IgD-negative memory B cell (primary cell): Measurements from ENCODE around the gene TMEM132C. TPM values are rescaled to one million over a fixed set of nuclear protein-coding genes. Genes with fewer than 3 reads are reported as not detected.

Source experiments
- H3K27ac Mint-ChIP-seq, 3 donors: one replicate each; pipeline ENCODE4 v1.8.0; 2020 to 2022; ENCODE audit warnings: mild to moderate bottlenecking in 3 of 3, mixed read lengths in 3 of 3, moderate library complexity in 1 of 3
- H3K27me3 Mint-ChIP-seq: one replicate; pipeline ENCODE4 v1.8.0; 2021; ENCODE audit warnings: mixed read lengths
- H3K36me3 Mint-ChIP-seq: one replicate; pipeline ENCODE4 v1.8.0; 2020; ENCODE audit warnings: mild to moderate bottlenecking, mixed read lengths
- H3K4me1 Mint-ChIP-seq, 3 donors: one replicate each; pipeline ENCODE4 v1.8.0; 2020 to 2022; ENCODE audit warnings: mixed read lengths in 3 of 3, mild to moderate bottlenecking in 1 of 3
- H3K4me3 Mint-ChIP-seq, 4 donors: one replicate each; pipeline ENCODE4 v1.8.0; 2020 to 2022; ENCODE audit warnings: mild to moderate bottlenecking in 4 of 4, mixed read lengths in 4 of 4, moderate library complexity in 3 of 4
- H3K9me3 Mint-ChIP-seq, 3 donors: one replicate each; pipeline ENCODE4 v1.8.0; 2020 to 2021; ENCODE audit warnings: mixed read lengths in 3 of 3, mild to moderate bottlenecking in 1 of 3
- polyA plus RNA-seq: library from polyadenylated mRNA; unstranded; fragments of 300-500 nt; fragmentation: Illumina TruSeq; gene quantifications from one replicate; pipeline ENCODE4 v1.2.3, GENCODE V29; 2021

Gene TMEM132C
- polyA plus RNA-seq, 1 donor from 2014 or later, result not detected

DNA sequence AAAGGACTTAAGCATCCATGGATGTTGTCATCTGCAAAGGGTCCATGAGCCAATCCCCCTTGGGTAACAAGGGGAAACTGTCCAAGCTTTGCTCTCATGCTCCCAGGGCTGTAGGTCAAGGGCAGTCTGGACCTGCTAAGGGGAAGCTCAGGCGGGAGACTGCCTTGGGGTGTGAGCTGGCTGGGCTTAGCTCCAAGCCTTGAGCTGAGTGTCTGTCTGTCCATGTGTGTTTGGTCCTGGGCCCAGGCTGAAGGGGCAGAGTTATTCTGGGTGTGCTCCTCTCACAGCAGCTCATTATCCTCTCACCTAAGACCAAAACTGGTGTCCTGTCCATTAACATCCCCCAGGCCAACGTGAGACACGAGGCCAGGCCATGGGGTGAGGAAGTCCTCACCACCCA, 282.0 kb downstream of the TMEM132C start:
- Mint-ChIP-seq H3K4me1 (no peaks in the 10 kb centered on the region), H3K4me3 (no peak overlapping the region), H3K36me3 (no peaks in the 10 kb centered on the region), H3K27me3 (no peaks in the 10 kb centered on the region), H3K27ac (no peak overlapping the region), H3K9me3 (peaks cover 0 to 3% (median 0%) of the 10 kb centered on the region in 3 donors)

GRCh38 chr12:128549601-128550218, 282.7 kb downstream of the TMEM132C start:
- no peaks in the 10 kb centered on the region for H3K27me3 Mint-ChIP-seq
- H3K4me1 Mint-ChIP-seq, result no peaks in the 10 kb centered on the region
- no peak overlapping the region for H3K4me3 Mint-ChIP-seq
- H3K9me3 Mint-ChIP-seq, result no peaks in the 10 kb centered on the region
- H3K27ac Mint-ChIP-seq, result no peak overlapping the region
- no peaks in the 10 kb centered on the region for H3K36me3 Mint-ChIP-seq

DNA sequence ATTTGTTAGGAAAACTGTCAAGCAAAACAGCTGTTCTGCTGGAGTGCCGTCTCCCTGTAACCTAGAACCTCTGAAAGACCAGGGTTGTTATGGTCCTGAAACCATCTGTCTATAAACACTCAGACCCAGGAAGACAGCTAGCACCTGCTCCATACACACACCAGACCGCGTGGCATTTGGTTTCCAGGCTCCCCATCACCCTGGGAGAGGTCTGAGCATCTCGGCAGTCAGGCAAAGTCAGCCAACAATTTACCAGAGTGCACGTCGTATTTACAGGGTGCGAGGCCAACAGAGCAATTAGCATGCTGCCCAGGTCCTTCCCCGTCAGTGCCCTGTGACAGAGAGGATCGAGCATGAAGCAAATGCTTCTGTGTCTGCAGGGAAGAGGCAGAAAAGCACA, 284.3 kb downstream of the TMEM132C start:
- Mint-ChIP-seq H3K4me3 (no peak overlapping the region), H3K4me1 (no peaks in the 10 kb centered on the region), H3K27ac (no peak overlapping the region), H3K27me3 (no peaks in the 10 kb centered on the region), H3K9me3 (no peaks in the 10 kb centered on the region), H3K36me3 (no peaks in the 10 kb centered on the region)

DNA sequence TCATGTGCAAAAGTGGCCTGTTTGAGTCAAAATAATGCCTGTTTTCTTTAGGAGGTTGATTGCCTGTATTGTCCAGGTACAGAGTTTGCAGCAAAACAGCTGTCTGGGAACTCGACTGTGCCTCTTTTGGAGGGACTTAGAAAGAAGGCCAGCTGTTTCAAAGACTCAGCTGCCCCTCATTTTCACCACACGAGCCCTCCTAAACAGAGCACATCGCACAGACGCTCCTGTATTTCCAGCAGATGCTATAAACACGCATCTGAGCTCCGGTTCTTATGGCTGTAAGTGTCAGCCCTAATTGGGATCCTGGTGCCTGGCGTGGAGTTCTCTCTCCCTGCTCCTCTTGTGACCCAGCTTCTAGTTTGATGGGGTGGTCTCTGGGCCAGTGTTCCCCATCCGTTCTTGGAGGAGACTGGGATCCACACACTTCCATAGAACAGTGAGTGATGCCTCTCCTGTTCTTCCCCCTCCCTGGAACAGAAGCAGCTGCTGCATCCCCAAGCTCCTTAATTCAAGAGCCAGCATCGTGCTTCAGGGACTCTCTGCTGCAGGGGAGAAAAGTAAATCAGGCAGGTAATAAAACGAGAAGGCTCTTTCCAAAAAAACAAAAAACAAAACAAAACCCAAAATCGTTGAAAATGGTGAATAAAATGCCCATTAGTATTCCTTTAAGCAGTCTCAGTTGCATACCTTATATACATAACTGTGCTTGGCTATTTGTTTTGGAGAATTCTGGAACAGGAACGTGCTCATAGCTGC, 287.8 kb downstream of the TMEM132C start:
- Mint-ChIP-seq H3K36me3 (no peaks in the 10 kb centered on the region), H3K4me1 (no peaks in the 10 kb centered on the region), H3K9me3 (peaks cover 2 to 19% (median 3%) of the 10 kb centered on the region in 3 donors), H3K4me3 (no peak overlapping the region), H3K27ac (no peak overlapping the region), H3K27me3 (no peaks in the 10 kb centered on the region)

DNA sequence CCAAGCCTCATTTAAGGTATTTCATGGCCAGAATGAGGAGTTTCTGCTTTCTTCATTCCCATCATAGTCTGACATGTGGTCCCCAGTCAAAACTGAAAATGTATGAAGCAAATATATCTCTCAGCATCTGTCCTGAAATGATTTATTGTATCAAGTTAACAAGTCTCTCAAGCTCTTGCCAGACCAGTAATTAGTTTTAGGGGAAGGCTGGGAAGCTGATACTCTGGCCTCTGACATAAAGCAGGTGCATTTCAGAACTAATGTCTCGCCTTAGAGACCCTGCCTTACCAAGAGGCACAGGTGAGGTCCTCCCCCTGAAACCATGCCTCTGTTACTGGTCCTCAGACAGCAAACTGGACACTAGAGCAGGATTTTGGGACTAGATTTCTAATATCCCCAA, 290.3 kb downstream of the TMEM132C start:
- H3K9me3 Mint-ChIP-seq, result peaks cover 3 to 24% (median 4%) of the 10 kb centered on the region in 3 donors
- no peak overlapping the region for H3K4me3 Mint-ChIP-seq
- H3K4me1 Mint-ChIP-seq, result no peaks in the 10 kb centered on the region
- no peaks in the 10 kb centered on the region for H3K36me3 Mint-ChIP-seq
- H3K27ac Mint-ChIP-seq, result no peak overlapping the region
- no peaks in the 10 kb centered on the region for H3K27me3 Mint-ChIP-seq

DNA sequence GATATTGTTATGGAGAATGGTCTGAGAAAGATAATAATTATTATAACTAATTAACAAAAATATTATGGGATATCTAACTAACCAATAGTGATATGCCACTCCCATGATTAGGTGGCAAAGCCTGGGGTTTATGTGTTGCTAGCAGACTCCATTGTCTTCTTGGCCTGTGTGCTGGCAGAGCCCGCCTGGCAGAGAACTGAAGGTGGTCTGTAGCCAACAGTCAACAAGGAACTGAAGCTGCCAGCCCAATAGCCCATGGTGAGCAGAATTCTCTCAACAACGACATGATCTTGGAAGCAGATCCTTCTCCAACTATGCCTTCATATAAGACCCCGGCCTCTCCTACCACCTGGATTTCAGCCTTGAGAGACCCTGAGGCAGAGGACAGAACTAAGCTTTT, 298.0 kb downstream of the TMEM132C start:
- no peak overlapping the region for H3K4me3 Mint-ChIP-seq
- no peak overlapping the region for H3K27ac Mint-ChIP-seq
- no peaks in the 10 kb centered on the region for H3K27me3 Mint-ChIP-seq
- H3K4me1 Mint-ChIP-seq, result no peaks in the 10 kb centered on the region
- H3K9me3 Mint-ChIP-seq, result peaks cover 2 to 4% (median 3%) of the 10 kb centered on the region in 3 donors
- no peaks in the 10 kb centered on the region for H3K36me3 Mint-ChIP-seq

DNA sequence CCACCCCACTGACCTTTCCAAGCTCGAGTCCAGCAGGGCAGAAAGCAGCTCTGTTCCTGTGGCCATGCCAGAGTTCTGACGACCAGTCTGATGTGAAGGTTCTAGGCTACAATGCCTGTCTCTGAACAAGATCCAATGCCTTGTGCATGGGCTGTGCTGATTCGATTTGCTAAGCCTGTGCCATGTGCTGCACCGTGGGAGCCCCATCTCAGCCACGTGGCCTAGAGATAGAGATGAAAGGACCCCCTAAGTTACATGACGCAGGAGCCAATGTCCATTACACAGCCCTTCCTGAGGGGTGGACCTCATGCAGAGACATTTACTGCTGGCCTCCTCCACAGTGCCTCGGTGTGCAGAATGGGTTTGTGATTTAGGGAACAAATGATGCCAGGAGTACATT, 300.8 kb downstream of the TMEM132C start:
- no peaks in the 10 kb centered on the region for H3K4me1 Mint-ChIP-seq
- peaks cover 2 to 8% (median 5%) of the 10 kb centered on the region in 3 donors for H3K9me3 Mint-ChIP-seq
- no peaks in the 10 kb centered on the region for H3K27me3 Mint-ChIP-seq
- no peak overlapping the region for H3K4me3 Mint-ChIP-seq
- no peak overlapping the region for H3K27ac Mint-ChIP-seq
- H3K36me3 Mint-ChIP-seq, result no peaks in the 10 kb centered on the region

- Mint-ChIP-seq H3K27me3 (no peaks in the 10 kb centered on the region), H3K4me1 (no peaks in the 10 kb centered on the region), H3K36me3 (no peaks in the 10 kb centered on the region), H3K9me3 (peaks cover 2 to 10% (median 5%) of the 10 kb centered on the region in 3 donors), H3K4me3 (no peak overlapping the region), H3K27ac (peak overlapping the region in 1 of 3 donors; percentile 77)
Observed at GRCh38 chr12:128570191-128571065, 303.5 kb downstream of the TMEM132C start.

DNA sequence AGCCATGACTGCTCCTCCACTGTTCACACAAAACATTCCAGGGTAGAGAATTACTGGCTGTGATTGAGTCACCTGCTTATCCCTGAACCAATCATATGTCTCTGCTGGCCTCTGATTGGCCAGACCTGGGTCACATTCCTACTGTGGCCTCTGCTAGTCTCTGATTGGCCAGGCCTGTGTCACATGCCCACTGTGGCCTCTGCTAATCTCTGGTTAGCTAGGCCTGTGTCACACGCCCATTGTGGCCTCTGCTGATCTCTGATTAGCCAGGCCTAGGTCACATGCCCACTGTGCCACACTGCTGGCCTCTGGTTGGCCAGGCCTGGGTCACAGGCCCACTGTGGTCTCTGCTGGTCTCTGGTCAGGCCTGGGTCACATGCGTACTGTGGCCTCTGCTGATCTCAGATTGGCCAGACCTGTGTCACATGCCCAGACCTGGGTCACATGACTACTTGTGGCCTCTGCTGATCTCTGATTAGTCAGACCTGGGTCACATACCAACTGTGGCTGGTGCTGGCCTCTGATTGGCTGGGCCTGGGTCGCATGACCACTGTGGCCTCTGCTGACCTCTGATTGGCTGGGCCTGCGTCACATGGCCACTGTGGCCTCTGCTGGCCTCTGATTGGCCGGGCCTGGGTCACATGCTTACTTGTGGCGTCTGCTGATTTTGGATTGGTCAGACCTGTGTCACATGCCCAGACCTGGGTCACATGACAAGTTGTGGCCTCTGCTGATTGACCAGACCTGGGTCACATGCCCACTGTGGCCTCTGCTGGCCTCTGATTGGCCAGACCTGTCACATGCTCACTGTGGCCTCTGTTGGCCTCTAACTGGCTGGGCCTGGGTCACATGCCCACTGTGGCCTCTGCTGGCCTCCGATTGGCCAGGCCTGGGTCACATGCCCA, 305.2 kb downstream of the TMEM132C start:
- H3K4me3 Mint-ChIP-seq, result no peak overlapping the region
- H3K27ac Mint-ChIP-seq, result peak overlapping the region in 1 of 3 donors; percentile 19
- no peaks in the 10 kb centered on the region for H3K36me3 Mint-ChIP-seq
- H3K4me1 Mint-ChIP-seq, result no peaks in the 10 kb centered on the region
- peaks cover 2 to 8% (median 5%) of the 10 kb centered on the region in 3 donors for H3K9me3 Mint-ChIP-seq
- no peaks in the 10 kb centered on the region for H3K27me3 Mint-ChIP-seq

DNA sequence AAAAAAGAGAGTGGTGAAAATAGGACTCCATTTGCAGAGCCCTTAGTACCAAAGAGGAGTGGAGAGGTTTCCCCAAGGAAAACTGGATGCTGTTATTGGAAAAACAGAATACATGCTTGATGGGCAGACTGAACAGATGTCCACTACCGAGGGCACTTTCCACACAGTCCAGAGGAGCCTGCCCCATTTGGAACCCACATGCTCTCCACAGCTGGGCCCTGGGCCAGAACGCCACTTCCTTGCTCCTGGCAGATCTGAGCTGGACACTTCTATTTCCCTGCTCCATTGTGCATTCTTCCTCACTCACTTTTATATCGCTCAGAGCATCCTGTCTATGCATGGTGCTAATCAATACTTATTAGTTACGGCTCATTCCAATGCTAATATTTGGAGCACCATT, 306.9 kb downstream of the TMEM132C start:
- Mint-ChIP-seq H3K27ac (no peak overlapping the region), H3K4me3 (no peak overlapping the region), H3K4me1 (no peaks in the 10 kb centered on the region), H3K9me3 (peaks cover 2 to 8% (median 8%) of the 10 kb centered on the region in 3 donors), H3K36me3 (no peaks in the 10 kb centered on the region), H3K27me3 (no peaks in the 10 kb centered on the region)

DNA sequence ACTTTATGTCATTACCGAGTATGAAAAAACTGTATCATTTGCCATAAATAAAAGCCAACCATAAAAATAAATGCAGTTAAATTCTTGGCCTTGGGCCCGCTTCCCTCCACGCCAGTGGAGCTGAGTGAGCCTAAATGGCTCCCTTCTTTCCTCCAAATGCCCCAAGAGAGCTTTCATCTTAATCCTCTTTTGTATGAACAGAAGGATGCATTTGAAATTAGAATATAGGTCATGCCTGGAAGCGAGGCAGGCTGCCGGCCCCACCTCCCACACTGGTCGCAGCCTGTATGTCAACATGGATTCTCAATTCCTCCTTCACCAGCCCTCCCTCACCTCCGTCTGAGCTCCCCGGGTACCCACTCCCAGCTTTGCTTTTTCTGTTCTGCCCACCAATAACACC, 311.1 kb downstream of the TMEM132C start:
- H3K9me3 Mint-ChIP-seq, result peaks cover 0 to 8% (median 7%) of the 10 kb centered on the region in 3 donors
- H3K4me1 Mint-ChIP-seq, result no peaks in the 10 kb centered on the region
- H3K4me3 Mint-ChIP-seq, result no peak overlapping the region
- H3K27me3 Mint-ChIP-seq, result no peaks in the 10 kb centered on the region
- no peak overlapping the region for H3K27ac Mint-ChIP-seq
- H3K36me3 Mint-ChIP-seq, result no peaks in the 10 kb centered on the region

DNA sequence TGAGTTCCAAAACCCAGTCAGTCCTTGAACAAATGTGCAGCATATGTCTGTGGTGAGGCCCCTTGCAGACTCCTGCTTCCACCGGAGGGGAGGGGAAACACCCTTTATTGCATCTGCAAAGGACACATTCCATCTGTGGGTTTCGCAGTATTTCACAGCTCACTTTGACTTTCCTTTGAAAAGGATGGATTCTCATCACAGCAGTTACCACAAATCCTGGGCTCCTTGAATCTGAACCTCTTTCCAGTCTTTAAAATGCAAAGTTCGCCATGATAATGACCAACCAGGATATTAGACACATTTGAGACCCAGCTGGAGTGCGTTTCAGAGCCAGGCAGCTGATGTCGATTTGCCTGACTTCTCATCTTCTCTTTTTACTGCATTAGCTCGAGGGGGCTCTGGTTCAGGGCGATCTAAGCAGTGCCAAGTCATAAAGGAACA, 314.4 kb downstream of the TMEM132C start:
- Mint-ChIP-seq H3K27ac (no peak overlapping the region), H3K4me1 (no peaks in the 10 kb centered on the region), H3K27me3 (no peaks in the 10 kb centered on the region), H3K4me3 (no peak overlapping the region), H3K36me3 (no peaks in the 10 kb centered on the region), H3K9me3 (peaks cover 0 to 7% (median 6%) of the 10 kb centered on the region in 3 donors)

DNA sequence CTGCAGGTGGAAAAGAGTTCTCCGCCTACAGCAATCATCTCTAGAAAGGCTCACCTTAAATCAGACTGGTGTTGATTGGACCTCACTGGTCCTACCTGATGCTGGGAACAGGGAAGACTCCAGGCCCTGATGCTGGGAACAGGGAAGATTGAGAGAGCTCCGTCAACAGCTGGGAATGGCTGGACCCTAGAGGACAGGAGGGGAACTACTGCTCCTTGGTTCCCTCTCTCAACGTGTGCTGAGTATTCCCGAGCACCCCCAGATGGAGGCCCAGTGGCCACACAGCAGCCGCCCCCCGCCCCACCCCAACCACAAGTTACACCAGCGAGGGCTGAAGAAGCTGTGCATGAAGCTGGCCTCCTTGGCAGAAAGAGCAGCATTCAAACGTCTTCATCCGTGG, 316.5 kb downstream of the TMEM132C start:
- H3K36me3 Mint-ChIP-seq, result no peaks in the 10 kb centered on the region
- no peaks in the 10 kb centered on the region for H3K4me1 Mint-ChIP-seq
- H3K27me3 Mint-ChIP-seq, result no peaks in the 10 kb centered on the region
- peaks cover 0 to 7% (median 6%) of the 10 kb centered on the region in 3 donors for H3K9me3 Mint-ChIP-seq
- no peak overlapping the region for H3K4me3 Mint-ChIP-seq
- H3K27ac Mint-ChIP-seq, result no peak overlapping the region

DNA sequence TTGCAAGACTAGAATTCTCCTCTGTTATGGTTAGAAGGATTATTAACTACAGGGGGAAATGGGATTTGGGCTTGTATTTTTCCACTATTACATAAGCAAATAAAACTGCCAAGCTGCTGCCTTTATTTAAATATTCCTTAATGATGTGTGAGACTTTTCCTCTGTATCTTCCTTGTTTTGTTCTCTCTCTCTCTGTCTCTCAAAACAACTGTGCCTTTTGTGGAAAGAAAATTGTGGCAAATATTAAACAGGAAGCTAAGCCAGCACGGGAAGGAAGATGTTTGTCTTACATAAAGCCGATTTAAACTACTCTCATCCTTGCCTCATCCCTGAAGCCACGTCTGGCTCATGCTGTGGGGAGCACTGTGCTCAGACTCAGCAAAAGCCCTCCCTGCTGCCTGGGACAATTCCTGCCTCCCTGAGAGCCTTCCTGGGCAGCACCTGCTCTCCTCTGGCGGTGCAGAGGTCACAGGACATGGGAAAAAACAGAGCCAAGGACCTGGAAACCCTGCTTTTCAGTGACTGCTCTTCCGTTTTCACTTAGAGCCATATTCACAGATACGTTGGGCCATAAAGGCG, 319.6 kb downstream of the TMEM132C start:
- Mint-ChIP-seq H3K27ac (no peak overlapping the region), H3K36me3 (no peaks in the 10 kb centered on the region), H3K9me3 (peaks cover 0 to 11% (median 6%) of the 10 kb centered on the region in 3 donors), H3K27me3 (no peaks in the 10 kb centered on the region), H3K4me1 (no peaks in the 10 kb centered on the region), H3K4me3 (no peak overlapping the region)
